ENCODE data around the gene ARL6IP5. TPM values are rescaled to one million over a fixed set of nuclear protein-coding genes. Genes with fewer than 3 reads are reported as not detected.
A peak's percentile ranks its signal among the peaks of the same experiment; 100 is the strongest.

The ARL6IP5 gene
- total and polyA plus RNA-seq, 9 of the 15 experiments (the other 6 are each of a cell fraction or from before 2014, with no cell fraction given): 10.3 to 54.0 (median 12.7) TPM

GRCh38 chr3:69119138-69119537 lies 34.4 kb downstream of the ARL6IP5 start (continued):
- TF ChIP-seq ZNF146 (CRISPR knock-in tag; IDR thresholded peaks at IDR 0.05; ENCODE audit: unreplicated experiment) (no peak), ILK (tag; IDR thresholded peaks at IDR 0.05; ENCODE audit: borderline replicate concordance, low read depth) (no peak), ATF1 (CRISPR knock-in tag; IDR thresholded peaks at IDR 0.05) (no peak), ATF1 (tag; IDR thresholded peaks at IDR 0.05) (no peak), RFX7 (CRISPR knock-in tag; IDR thresholded peaks at IDR 0.05) (no peak), MGA (IDR thresholded peaks at IDR 0.05) (0 out of 2 replicates have a peak, but pooled peaks have one; percentile 11), IRF9 (tag; IDR thresholded peaks at IDR 0.05) (no peak), SREBF2 (CRISPR knock-in tag; IDR thresholded peaks at IDR 0.05) (no peak), HNRNPL (IDR thresholded peaks at IDR 0.05; ENCODE audit: low read depth, low read length) (no peak), LEF1 (IDR thresholded peaks at IDR 0.05) (no peak), ZFPM2 (CRISPR knock-in tag; IDR thresholded peaks at IDR 0.05) (no peak), PBX2 (CRISPR knock-in tag; IDR thresholded peaks at IDR 0.05; ENCODE audit: low read depth) (no peak), PBX2 (tag; conservative IDR thresholded peaks at IDR 0.05; ENCODE audit: low read depth) (no peak)

Data from K562 (cell line).